GM19193 (cell line): Measurements from ENCODE around the gene PTGIS.

Source experiments
- POLR2A ChIP-seq: IDR thresholded peaks from 4 replicates; pipeline ENCODE4 v1.6.1; 2011; ENCODE audit not compliant: insufficient read depth, insufficient read length; ENCODE audit errors: extremely low read depth

Gene PTGIS

GRCh38 chr20:49567421-49568277 is at the start of gene PTGIS:
Gene PTGIS (minus strand): TSS chr20:49568137. CDS start chr20:49568116, 21 bp downstream.
- TF ChIP-seq POLR2A = no peak

DNA sequence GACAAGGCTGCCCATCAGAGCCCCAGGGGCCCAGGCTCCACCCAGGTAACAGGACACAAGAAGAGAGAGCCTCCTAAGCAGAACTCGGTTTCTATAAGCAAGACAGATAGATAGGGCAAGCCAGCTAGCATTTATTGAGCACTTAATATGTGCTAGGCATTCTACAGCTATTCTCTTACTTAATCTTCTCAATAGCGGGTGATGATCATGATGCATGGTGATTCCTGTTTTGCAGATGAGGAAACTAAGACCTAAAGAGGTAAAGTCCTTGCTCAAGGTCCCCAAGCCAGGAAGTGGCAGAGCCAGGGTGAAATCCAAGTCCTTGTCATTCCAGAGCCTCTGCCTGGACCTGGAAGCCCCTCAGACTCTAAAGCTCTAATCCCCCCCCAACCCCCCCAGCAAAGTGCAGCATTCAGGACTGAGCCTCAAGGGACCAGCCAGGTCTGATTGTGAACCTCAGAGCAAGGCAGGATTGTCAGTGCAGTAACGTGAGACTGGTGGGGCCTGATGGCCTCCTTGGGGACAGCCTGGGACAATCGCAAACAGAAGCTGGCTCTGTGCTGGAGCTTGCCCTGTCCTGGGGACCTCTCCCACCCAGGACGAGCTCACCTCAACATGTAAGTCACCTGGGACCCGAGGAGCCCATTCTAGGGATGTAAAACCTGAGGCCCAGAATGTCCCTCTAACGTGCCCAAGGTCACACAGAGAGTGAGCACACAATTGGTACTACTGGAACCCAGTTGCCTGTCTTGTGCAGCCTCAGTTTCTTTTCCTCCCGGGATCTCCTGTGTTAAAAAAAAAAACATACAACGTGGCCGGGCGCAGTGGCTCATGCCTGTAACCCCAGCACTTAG is 48.4 kb upstream of the PTGIS start:
- no peak for TF ChIP-seq POLR2A

GRCh38 chr20:49615401-49616153 is 47.6 kb upstream of the PTGIS start:
- TF ChIP-seq POLR2A = no peak

DNA sequence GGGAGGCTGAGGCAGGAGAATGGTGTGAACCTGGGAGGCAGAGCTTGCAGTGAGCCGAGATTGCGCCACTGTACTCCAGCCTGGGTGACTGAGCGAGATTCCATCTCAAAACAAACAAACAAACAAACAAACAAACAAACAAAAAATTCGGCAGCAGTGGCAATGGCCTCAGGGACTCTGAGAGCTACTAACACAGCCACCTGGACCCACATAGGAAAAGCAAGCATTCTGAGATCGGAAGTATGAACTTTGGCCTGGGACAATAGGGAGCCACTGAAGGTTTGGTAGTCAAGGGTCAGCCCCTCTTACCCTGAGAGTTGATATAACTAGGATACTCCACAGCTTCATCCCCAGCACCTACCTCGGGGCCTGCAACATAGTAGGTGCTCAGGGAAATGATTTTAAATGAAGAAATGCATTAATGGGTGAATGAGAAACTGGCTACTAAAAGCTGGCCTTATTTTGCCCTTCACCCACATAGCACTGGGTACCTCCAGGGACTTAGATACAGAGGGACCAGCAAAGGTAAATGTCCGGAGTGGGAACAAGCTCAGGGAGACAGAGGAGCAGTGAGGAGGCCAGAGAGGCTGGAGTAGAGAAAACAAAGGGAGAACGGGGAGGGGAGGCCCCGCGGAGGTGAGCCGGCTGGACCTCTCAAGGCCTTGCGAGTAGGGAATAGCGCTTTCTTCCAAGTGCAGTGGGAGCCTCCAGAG is 46.6 kb upstream of the PTGIS start:
- no peak for TF ChIP-seq POLR2A

DNA sequence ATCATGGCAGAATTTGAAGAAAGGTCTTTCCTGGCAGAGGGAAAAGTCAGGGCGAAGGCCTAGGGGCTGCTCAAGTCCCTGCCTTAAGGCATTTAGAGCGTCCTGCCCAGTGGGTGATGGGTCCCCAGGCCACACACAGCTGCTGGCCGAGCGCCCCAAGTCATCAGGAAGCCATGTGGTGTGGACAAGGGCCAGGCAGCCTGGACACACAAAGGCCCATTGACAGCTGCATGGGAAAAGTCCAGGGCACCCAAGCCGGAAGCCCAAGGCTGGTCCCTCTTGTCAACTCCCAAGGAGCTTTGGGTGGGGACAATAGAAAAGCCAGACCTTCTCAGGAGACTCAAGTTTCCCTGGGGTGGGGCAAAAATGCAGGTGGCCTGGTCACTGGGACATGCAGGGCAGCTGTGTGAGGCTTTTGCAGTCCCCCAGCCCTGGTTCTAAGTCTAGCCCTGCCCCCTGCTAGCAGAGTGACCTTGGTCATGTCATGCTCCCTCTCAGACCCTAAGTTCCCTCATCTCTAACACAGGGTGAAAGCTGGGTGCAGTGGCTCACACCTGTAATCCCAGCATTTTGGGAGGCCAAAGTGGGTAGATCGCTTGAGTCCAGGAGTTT is 44.3 kb upstream of the PTGIS start:
- no peak for TF ChIP-seq POLR2A

DNA sequence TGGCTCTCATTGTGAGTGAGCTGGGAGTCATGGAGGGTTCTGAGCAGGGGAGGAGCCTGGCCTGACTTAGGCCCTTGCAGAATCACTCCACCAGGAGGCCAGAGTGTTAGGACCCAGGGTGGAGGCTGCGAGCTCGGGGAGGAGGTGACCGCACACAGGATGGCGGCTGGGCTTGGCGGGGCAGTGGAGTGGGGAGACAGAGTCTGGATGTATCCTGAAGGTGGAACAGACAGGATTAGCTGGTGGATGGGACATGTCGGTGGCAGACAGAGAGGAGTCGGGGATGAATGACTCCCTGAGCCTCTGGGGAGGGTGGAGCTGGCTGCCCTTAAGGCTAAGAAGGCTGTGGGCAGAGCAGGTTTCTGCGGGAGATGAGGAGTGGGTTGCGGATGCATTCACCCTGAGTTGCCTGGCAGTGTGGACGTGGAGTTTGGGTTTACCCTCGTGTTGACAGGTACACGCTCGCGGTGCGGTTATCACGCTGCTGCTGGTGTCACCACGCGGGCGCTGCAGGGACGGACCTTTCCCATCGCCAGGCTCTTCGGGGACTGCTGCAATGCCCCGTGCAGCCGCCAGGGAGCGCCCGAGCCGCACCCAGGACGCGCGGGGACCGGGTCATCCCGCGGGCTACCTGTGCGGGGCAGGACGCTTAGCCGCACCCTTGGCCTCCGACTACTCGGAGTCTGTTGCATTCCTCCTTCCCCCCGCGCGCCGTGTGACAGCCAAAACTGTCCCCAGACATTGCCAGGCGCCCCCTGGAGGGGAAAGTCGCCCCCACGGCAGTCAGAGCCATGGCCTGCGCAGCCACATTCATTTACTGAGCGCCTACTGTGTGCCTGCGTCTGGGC is 43.0 kb upstream of the PTGIS start:
- TF ChIP-seq POLR2A = no peak

DNA sequence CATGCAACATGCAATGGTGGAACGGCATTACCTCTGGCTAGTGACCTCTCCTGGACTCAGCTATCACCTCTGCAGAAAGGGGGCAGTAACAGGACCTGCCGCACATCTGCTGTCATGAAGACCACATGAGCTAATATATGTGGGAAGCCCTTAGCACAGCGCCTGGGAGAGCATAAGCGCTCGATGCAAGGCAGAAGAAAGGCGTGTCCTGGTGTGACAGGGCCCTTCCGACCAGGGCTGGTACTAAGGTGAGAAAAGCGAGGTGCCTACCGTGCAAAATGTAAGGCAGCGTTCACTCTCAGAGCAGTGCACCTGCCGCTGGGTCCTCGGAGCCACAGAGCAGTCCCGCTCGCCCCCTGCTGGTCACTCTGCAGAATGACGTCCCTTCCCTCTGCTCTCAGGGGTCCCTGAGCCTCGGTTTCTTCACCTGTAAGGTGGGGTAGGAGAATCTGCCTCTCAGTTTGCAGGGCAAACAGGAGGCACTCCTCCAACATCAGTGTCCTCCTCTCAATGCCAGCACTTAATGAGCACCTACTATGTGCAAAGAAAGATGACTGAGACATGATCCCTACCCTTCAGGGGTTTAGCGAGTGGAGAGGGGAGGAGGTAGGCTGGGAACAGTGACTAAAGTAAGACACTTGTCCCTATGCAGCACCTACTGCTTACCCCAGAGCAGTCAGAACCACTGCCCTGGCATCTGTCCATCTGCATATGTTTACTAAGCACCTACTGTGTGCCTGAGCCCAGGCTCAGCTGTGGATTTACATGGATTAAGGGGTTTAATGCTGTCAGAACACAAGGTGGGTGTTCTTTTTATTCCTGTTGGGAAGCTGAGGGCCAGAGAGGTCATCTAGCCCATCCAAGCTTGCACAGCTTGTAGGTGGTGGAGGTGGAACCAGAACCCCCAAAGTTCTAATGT is 41.1 kb upstream of the PTGIS start:
- TF ChIP-seq POLR2A = no peak

- no peak for TF ChIP-seq POLR2A
Observed at GRCh38 chr20:49607568-49607967, 39.6 kb upstream of the PTGIS start.

GRCh38 chr20:49603209-49603627 is 35.3 kb upstream of the PTGIS start:
- no peak for TF ChIP-seq POLR2A

- TF ChIP-seq POLR2A = no peak
Observed at GRCh38 chr20:49602345-49603208, 34.6 kb upstream of the PTGIS start.

DNA sequence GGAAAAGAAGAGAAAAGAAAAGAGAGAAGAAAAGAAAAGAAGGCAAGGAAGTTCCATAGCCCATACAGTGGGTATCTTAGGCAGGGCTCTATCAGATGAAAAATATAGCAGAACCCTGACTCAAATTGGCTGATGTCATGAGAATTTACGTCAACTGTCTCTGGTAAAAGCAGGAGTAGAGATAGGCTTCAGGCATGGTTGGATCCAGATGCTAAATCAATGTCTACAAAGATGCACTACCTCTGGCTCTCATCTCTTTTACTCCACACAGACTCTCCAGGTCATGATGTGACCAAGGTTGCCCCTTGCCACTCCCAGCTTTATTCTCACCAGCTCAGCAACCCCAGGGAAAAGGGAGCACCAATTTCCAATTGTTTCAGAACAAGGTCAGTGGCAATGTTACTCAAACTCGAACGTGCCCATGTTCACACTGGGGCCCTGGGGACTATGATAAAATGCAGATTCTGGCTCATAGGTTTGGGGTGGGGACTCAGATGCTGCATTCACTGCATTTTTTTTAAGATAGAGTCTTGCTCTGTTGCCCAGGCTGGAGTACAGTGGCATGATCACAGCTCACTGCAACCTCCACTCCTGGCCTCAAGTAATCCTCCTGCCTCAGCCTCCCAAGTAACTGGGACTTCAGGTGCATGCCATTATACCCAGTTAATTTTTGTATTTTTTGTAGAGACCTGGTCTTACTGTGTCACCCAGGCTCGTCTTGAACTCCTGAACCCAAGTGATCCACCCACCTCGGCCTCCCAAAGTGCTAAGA is 33.4 kb upstream of the PTGIS start:
- no peak for TF ChIP-seq POLR2A

DNA sequence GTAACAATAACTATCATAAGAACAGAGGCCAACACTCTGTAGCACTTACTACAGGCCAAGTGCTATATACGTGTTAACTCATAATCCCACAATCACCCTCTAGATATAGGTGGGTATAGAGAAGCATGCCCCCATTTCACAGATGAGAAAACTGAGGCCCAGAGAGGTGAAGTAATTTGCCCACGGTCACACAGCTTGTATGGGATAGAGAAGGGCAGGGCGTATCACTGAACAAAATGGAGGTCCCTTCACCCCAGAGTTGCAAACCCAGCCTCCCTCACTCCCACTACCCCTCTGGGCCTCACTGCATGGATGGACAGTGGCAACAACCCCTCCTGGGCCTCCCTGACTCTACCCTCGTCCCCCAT is 31.8 kb upstream of the PTGIS start:
- TF ChIP-seq POLR2A = no peak
